H1 (cell line): Measurements from ENCODE around the gene PLD5. TPM values are rescaled to one million over a fixed set of nuclear protein-coding genes. Genes with fewer than 3 reads are reported as not detected.

ENCODE experiments used
- CTCF ChIA-PET: fragments of 300-600 bp; sonication (Branson Sonifier 250); formaldehyde crosslinking; loops from one replicate; lab custom pipeline; 2021; ENCODE audit not compliant: partially characterized antibody; lab: Charles Lee
- POLR2A ChIA-PET: fragments of 300-600 bp; sonication (Branson Sonifier 250); formaldehyde crosslinking; loops from one replicate; lab custom pipeline; 2021; ENCODE audit warnings: inconsistent platforms; ENCODE audit not compliant: partially characterized antibody; lab: Charles Lee
- DNase-seq, 2 experiments: peaks; one replicate each; pipeline versions ENCODE4 v3.0.0 to v3.0.0-alpha.2; 2010 to 2022; ENCODE audit warnings: low spot score in 2 of 2, low read depth in 1 of 2, mixed read lengths in 1 of 2
- FAIRE-seq: peaks from 2 replicates; lab custom pipeline; 2011; peaks lifted over from hg19 to GRCh38; lab: Jason Lieb, UNC
- H2AFZ ChIP-seq: 2 replicates; pipeline ENCODE4 v1.8.1; 2012; ENCODE audit warnings: low read length, inconsistent platforms
- H2AK5ac ChIP-seq: 2 replicates; pipeline ENCODE4 v1.6.1; 2013; ENCODE audit warnings: low read depth, low read length
- H2BK120ac ChIP-seq: replicated peaks from 2 replicates; pipeline ENCODE3; 2013; ENCODE audit warnings: low read depth, low read length, inconsistent platforms
- H2BK12ac ChIP-seq: 2 replicates; pipeline ENCODE4 v1.6.1; 2013; ENCODE audit warnings: low read depth, low read length
- H2BK15ac ChIP-seq: 2 replicates; pipeline ENCODE4 v1.6.1; 2013; ENCODE audit warnings: low read length
- H2BK20ac ChIP-seq: 2 replicates; pipeline ENCODE4 v1.6.1; 2013; ENCODE audit warnings: low read length
- H2BK5ac ChIP-seq: 2 replicates; pipeline ENCODE4 v1.6.1; 2013; ENCODE audit warnings: low read depth, low read length
- H3K14ac ChIP-seq: 2 replicates; pipeline ENCODE4 v1.6.1; 2013; ENCODE audit warnings: inconsistent platforms; ENCODE audit not compliant: insufficient read length
- H3K18ac ChIP-seq: 2 replicates; pipeline ENCODE4 v1.6.1; 2013; ENCODE audit warnings: low read length; ENCODE audit errors: extremely low read depth
- H3K23ac ChIP-seq: 2 replicates; pipeline ENCODE4 v1.6.1; 2013; ENCODE audit warnings: inconsistent platforms; ENCODE audit not compliant: insufficient read length
- H3K23me2 ChIP-seq: 2 replicates; pipeline ENCODE4 v1.6.1; 2013; ENCODE audit warnings: low read depth, low read length
- H3K27ac ChIP-seq: 2 replicates; pipeline ENCODE4 v1.6.1; 2011; ENCODE audit warnings: low read depth, low read length, inconsistent platforms
- H3K27me3 ChIP-seq, 4 experiments: replicated peaks in 1 of 4; 1 replicate in 1 of 4; 2 replicates in 3 of 4; pipeline versions ENCODE4 v1.6.1 to v1.8.1; 2011 to 2013; ENCODE audit warnings: low read length in 3 of 4, mild to moderate bottlenecking in 3 of 4, inconsistent platforms in 2 of 4, mixed read lengths in 2 of 4, moderate library complexity in 1 of 4; ENCODE audit not compliant: control insufficient read depth in 3 of 4, insufficient read depth in 3 of 4; ENCODE audit errors: extremely low read depth in 1 of 4
- H3K36me3 ChIP-seq, 4 experiments: 2 replicates each; pipeline versions ENCODE4 v1.6.1 to v1.8.1; 2011 to 2013; ENCODE audit warnings: mild to moderate bottlenecking in 4 of 4, low read length in 3 of 4, moderate library complexity in 2 of 4, control low read depth in 1 of 4, inconsistent platforms in 1 of 4; ENCODE audit not compliant: insufficient read depth in 4 of 4, control insufficient read depth in 2 of 4
- H3K4ac ChIP-seq: replicated peaks from 2 replicates; pipeline ENCODE3; 2013; ENCODE audit warnings: low read length, low read depth, mixed read lengths, inconsistent platforms; ENCODE audit not compliant: insufficient read length
- H3K4me1 ChIP-seq, 4 experiments: replicated peaks in 1 of 4; 1 replicate in 1 of 4; 2 replicates in 3 of 4; pipeline versions ENCODE4 v1.6.1 to v1.8.1; 2011 to 2013; ENCODE audit warnings: low read length in 3 of 4, inconsistent platforms in 2 of 4, mixed read lengths in 1 of 4; ENCODE audit not compliant: insufficient read depth in 4 of 4, control insufficient read depth in 3 of 4
- H3K4me2 ChIP-seq, 2 experiments: 2 replicates each; pipeline versions ENCODE4 v1.6.1 to v1.8.1; 2011 to 2013; ENCODE audit warnings: low read depth in 2 of 2, low read length in 2 of 2, control low read depth in 1 of 2, inconsistent platforms in 1 of 2, mild to moderate bottlenecking in 1 of 2; ENCODE audit not compliant: insufficient read depth in 1 of 2
- H3K4me3 ChIP-seq, 4 experiments: fragments of 200-600, 300-600 bp in 1 of 4; sonication (generic), shearing (Covaris generic), sonication (Bioruptor Twin) in 1 of 4; 2 replicates each; pipeline versions ENCODE4 v1.5.1 to v1.8.1; 2011 to 2016; ENCODE audit warnings: low read length in 4 of 4, low read depth in 3 of 4, control low read depth in 2 of 4, inconsistent platforms in 2 of 4, mild to moderate bottlenecking in 2 of 4, mixed read lengths in 1 of 4, moderate library complexity in 1 of 4; ENCODE audit not compliant: insufficient read depth in 2 of 4; ENCODE audit errors: extremely low read depth in 1 of 4
- H3K56ac ChIP-seq: replicated peaks from 2 replicates; pipeline ENCODE3; 2013; ENCODE audit warnings: low read depth, mild to moderate bottlenecking, mixed read lengths, low read length, inconsistent platforms; ENCODE audit not compliant: insufficient read length
- H3K79me1 ChIP-seq: 2 replicates; pipeline ENCODE4 v1.6.1; 2013; ENCODE audit warnings: low read depth, low read length, control low read depth
- H3K79me2 ChIP-seq, 2 experiments: 2 replicates each; pipeline versions ENCODE4 v1.6.1 to v1.8.1; 2012 to 2013; ENCODE audit warnings: low read length in 2 of 2, mild to moderate bottlenecking in 2 of 2, inconsistent platforms in 1 of 2; ENCODE audit not compliant: insufficient read depth in 2 of 2, control insufficient read depth in 1 of 2
- H3K9ac ChIP-seq, 4 experiments: replicated peaks in 1 of 4; 1 replicate in 1 of 4; 2 replicates in 3 of 4; pipeline versions ENCODE4 v1.6.1 to v1.8.1; 2011 to 2013; ENCODE audit warnings: low read depth in 3 of 4, low read length in 3 of 4, control low read depth in 2 of 4, mild to moderate bottlenecking in 2 of 4, moderate library complexity in 2 of 4, inconsistent platforms in 1 of 4; ENCODE audit errors: extremely low read depth in 1 of 4
- H3K9me3 ChIP-seq, 2 experiments: 2 replicates each; pipeline versions ENCODE4 v1.6.1 to v1.8.1; 2012 to 2013; ENCODE audit warnings: mild to moderate bottlenecking in 2 of 2, moderate library complexity in 2 of 2, control low read depth in 1 of 2, inconsistent platforms in 1 of 2, low read depth in 1 of 2, low read length in 1 of 2, mixed read lengths in 1 of 2; ENCODE audit not compliant: insufficient read depth in 2 of 2
- H4K20me1 ChIP-seq, 2 experiments: replicated peaks in 1 of 2; 2 replicates each; pipeline versions ENCODE3 to v1.8.1; 2011 to 2013; ENCODE audit warnings: inconsistent platforms in 2 of 2, low read length in 2 of 2, mild to moderate bottlenecking in 1 of 2; ENCODE audit not compliant: insufficient read depth in 2 of 2, control insufficient read depth in 1 of 2
- H4K5ac ChIP-seq: 2 replicates; pipeline ENCODE4 v1.6.1; 2013; ENCODE audit warnings: low read length, low read depth, mixed read lengths, inconsistent platforms; ENCODE audit not compliant: insufficient read length
- H4K8ac ChIP-seq: 2 replicates; pipeline ENCODE4 v1.8.0; 2013; ENCODE audit warnings: mild to moderate bottlenecking, moderate library complexity, low read length, inconsistent platforms; ENCODE audit not compliant: insufficient read depth; ENCODE audit errors: extremely low read depth
- H4K91ac ChIP-seq: replicated peaks from 2 replicates; pipeline ENCODE3; 2013; ENCODE audit warnings: low read length, mixed read lengths, inconsistent platforms; ENCODE audit not compliant: insufficient read length
- BRCA1 ChIP-seq: IDR thresholded peaks from 2 replicates; pipeline ENCODE4 v1.6.1; 2012; ENCODE audit warnings: low read depth, low read length, improper control_type of control experiment
- CHD2 ChIP-seq: IDR thresholded peaks from 2 replicates; pipeline ENCODE4 v1.6.1; 2012; ENCODE audit warnings: low read length, improper control_type of control experiment
- GABPA ChIP-seq: IDR thresholded peaks from 2 replicates; pipeline ENCODE4 v1.6.1; 2011; ENCODE audit warnings: mild to moderate bottlenecking, low read length, moderate library complexity, borderline replicate concordance; ENCODE audit not compliant: insufficient read depth
- JUND ChIP-seq: IDR thresholded peaks from 2 replicates; pipeline ENCODE4 v1.6.1; 2011; ENCODE audit warnings: mild to moderate bottlenecking, improper control_type of control experiment, low read length
- RFX5 ChIP-seq: IDR thresholded peaks from 2 replicates; pipeline ENCODE4 v1.6.1; 2011; ENCODE audit warnings: low read depth, low read length, improper control_type of control experiment, borderline replicate concordance
- SUZ12 ChIP-seq: fragments of 200-600 bp; sonication (generic); IDR thresholded peaks from 2 replicates; pipeline ENCODE4 v1.6.1; 2012; ENCODE audit warnings: mild to moderate bottlenecking, inconsistent platforms, low read length, moderate library complexity, mixed read lengths
- TAF1 ChIP-seq: IDR thresholded peaks from 2 replicates; pipeline ENCODE4 v1.6.1; 2011; ENCODE audit warnings: mild to moderate bottlenecking, low read depth, low read length
- TBP ChIP-seq: IDR thresholded peaks from 2 replicates; pipeline ENCODE4 v1.6.1; 2011; ENCODE audit warnings: low read depth, low read length, improper control_type of control experiment
- WGBS, 2 experiments: shearing (Covaris generic) in 1 of 2; methylation state at CpG; one replicate each; pipeline versions ENCODE4 v1.1.6 to v1.1.7; 2013 to 2015; ENCODE audit warnings: low lambda C conversion rate in 2 of 2, mixed read lengths in 2 of 2, inconsistent platforms in 1 of 2, low coverage in 1 of 2, missing lambda C conversion rate in 1 of 2; ENCODE audit not compliant: insufficient replicate concordance in 2 of 2, insufficient coverage in 1 of 2, insufficient read length in 1 of 2; ENCODE audit errors: extremely low coverage in 1 of 2, missing lambda C conversion rate in 1 of 2; 5-methylcytosine and 5-hydroxymethylcytosine counted together
- polyA plus RNA-seq, 7 experiments: library from polyadenylated mRNA; depleted of rRNA in 3 of 7; stranded (reverse) in 5 of 7; unstranded in 2 of 7; fragments of >200 nt in 5 of 7; fragments of 200-250 nt in 2 of 7; gene quantifications; 1 replicate in 5 of 7; 2 replicates in 1 of 7; 4 replicates in 1 of 7; pipeline versions ENCODE4 v1.2.1 to v1.2.3, GENCODE V29; 2011 to 2013; ENCODE audit warnings: missing spikeins in 2 of 7, mixed read lengths in 2 of 7
- total RNA-seq: library from RNA; stranded (reverse); fragmentation: NEBNext Ultra II Directional; extraction: Animal tissue kit (Norgen Biotek cat#: 25700); gene quantifications from 2 replicates; pipeline ENCODE4 v1.2.1, GENCODE V29; 2021

PLD5 gene
- total and polyA plus RNA-seq, 2 of the 8 experiments (the other 6 are each of a cell fraction or from before 2014, with no cell fraction given), result 0.86 to 8.5 TPM

GRCh38 chr1:242468784-242469183 is 55.7 kb downstream of the PLD5 start:
- no peak overlapping the region for H3K56ac ChIP-seq
- H3K4me1 ChIP-seq, result no peaks in the 10 kb centered on the region
- H3K27me3 ChIP-seq, result no peaks in the 10 kb centered on the region
- no peak overlapping the region for H3K18ac ChIP-seq
- no peaks in the 10 kb centered on the region for H3K79me2 ChIP-seq
- H2BK15ac ChIP-seq, result no peak overlapping the region
- H3K23ac ChIP-seq, result no peak overlapping the region
- no peak overlapping the region for H2BK20ac ChIP-seq
- H3K4me3 ChIP-seq, result no peak overlapping the region
- POLR2A ChIA-PET, result no interaction called here
- no peaks in the 10 kb centered on the region for H3K9me3 ChIP-seq
- no peaks in the 10 kb centered on the region for H3K36me3 ChIP-seq
- H4K20me1 ChIP-seq, result no peaks in the 10 kb centered on the region
- CTCF ChIA-PET, result interaction anchor here (0.8 to 5.5 kb wide), 9 partner anchors 9 to 447 kb away, joined by 3 to 57 read pairs (median 4); no protein-coding TSS in a partner anchor
- H4K5ac ChIP-seq, result no peak overlapping the region
- no peak overlapping the region for H3K4ac ChIP-seq
- no peak overlapping the region for H3K4me2 ChIP-seq
- H2BK5ac ChIP-seq, result no peak overlapping the region
- no peak overlapping the region for H3K9ac ChIP-seq
- FAIRE-seq (no peak), DNase-seq (no peak)
- TF ChIP-seq GABPA, result no peak
- no peak for TF ChIP-seq CHD2
- TF ChIP-seq BRCA1, result no peak
- TF ChIP-seq JUND, result no peak
- no peak for TF ChIP-seq RFX5
- no peak for TF ChIP-seq TBP
- TF ChIP-seq SUZ12, result no peak
- no peak for TF ChIP-seq TAF1
- no peak overlapping the region for H4K91ac ChIP-seq
- no peak overlapping the region for H2BK120ac ChIP-seq
- H3K27ac ChIP-seq, result no peak overlapping the region
- H3K23me2 ChIP-seq, result no peaks in the 10 kb centered on the region
- 92% methylated on average over 4 of the region's 4 CpGs; no CpG with 5 or more reads in 1 of the 2 experiments for WGBS, 2 experiments
- no peak overlapping the region for H4K8ac ChIP-seq
- no peak overlapping the region for H3K14ac ChIP-seq
- H2AFZ ChIP-seq, result no peak overlapping the region
- H3K79me1 ChIP-seq, result no peaks in the 10 kb centered on the region
- H2BK12ac ChIP-seq, result no peak overlapping the region
- H2AK5ac ChIP-seq, result no peak overlapping the region
